NCI-H526 treated with DMSO at 0.1 percent for 48 hours (cell line): ENCODE data around the gene GPA33.

ENCODE experiments used
- DNase-seq: peaks from one replicate; lab custom pipeline; 2025; lab: John Stamatoyannopoulos, UW

Gene GPA33

DNA sequence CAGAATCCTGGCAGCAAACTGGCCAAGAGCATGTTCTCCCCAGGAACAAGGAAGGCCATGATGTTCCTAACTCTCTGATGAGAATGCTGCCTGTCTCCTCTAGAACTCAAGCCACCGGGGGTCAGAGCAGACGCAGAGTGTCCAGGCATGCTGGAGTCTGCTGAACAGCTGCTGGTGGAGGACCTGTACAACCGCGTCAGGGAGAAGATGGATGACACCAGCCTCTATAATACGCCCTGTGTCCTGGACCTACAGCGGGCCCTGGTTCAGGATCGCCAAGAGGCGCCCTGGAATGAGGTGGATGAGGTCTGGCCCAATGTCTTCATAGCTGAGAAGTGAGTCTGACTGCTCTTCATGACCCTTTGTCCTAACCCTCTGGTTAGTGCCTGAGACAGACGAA, 27.0 kb upstream of the GPA33 start:
- no peak for DNase-seq

DNA sequence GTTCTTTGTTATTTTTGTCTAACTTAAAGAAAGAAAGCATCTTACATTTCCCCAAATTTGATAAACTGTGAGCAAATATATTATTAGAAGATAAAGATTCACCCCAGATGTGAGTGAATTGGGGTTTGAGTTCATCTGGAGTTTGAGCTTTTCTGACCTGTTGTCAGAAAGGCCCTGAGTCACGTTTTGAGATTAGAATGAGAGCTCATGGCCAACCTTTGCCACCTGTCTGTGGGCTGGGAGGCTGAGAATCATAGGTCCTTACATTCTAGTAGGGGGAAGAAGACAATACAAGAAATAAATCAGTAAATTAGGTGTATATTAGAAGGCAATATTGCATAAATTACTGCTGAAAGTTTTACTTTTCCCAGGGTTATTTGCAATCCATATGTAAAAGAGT, 26.0 kb upstream of the GPA33 start:
- no peak for DNase-seq

- no peak for DNase-seq
Observed at GRCh38 chr1:167115655-167116054, 25.5 kb upstream of the GPA33 start.

DNA sequence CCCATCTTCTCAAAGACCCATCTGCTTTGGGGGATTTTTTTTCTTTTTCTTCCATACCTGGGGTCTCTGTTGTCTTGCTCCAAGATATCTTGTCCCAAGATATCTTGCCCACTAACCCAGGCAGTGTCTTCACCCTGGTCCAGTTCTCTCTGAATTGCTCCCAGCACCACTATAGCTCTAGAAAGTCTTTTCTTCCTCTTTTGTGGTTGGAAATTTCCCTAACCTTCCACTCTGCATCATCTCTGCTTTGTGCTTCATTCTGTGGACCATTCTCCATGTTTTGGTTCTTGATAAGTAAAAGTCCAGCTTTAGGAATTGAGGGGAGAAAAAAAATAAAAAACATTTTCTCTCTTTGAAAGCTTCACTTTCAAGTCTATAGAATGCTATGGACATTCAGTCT, 24.5 kb upstream of the GPA33 start:
- no peak for DNase-seq

DNA sequence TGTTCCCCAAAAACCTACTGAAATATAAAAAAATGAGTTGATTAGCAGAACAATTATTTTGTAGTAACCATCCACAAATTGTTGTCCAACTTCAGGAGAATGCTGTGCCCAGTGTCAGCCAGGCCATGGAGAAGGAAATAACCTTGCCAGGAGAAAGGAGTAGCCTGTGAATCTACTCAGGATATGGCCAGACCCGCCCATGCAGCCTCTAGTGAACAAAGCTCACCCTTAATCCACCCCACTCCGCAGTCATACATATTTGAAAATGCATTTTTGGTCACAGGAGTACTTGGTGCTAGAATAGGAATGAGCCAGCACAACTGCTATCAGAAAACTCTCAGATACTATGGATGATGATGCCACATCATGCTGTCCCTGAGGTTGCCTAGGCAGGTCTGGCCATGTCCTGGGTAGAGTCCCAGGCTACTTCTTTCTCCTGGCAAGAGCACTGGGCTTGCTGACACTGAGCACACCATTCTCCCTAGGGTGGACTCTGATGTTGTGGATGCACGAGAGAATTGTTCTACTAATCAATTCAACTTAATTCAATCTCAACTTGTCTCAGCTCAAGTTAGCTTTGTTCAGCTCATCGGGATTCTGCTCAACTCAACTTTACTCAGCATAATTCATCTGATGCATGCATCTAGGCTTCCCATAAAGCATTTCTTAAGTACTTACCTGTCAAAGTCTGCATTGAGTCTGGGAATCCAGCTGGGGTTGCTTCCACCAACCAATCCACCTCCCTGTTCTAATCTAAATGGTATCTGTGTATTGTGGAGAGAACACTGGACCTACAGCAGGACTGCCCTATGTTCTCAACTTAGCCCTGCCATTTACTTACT, 21.9 kb upstream of the GPA33 start:
- DNase-seq: no peak

GRCh38 chr1:167110586-167110985, 20.4 kb upstream of the GPA33 start:
- DNase-seq: no peak

DNA sequence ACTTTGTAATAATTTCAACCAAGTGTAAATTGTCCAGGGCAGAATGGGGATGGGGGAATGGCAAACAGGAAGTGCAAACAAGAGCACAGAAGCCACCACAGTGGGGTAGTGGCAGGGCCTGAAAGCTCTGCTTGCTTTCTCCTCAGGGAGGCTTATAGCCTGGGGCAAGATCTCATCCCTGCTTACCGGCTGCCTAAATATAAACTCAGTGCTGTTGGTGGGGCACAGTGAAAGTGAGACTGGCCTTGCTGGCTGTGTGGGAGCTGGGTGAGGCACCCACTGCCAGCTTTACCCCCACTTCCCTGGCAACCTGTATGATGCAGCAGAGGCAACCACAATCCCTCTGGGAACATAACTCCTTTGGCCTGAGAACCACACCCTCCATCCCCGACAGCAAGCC, 18.9 kb upstream of the GPA33 start:
- DNase-seq: peak; percentile 58

- no peak for DNase-seq
Observed at GRCh38 chr1:167107456-167107855, 17.3 kb upstream of the GPA33 start.

GRCh38 chr1:167106119-167106461, 15.9 kb upstream of the GPA33 start:
- peak; percentile 34 for DNase-seq

DNA sequence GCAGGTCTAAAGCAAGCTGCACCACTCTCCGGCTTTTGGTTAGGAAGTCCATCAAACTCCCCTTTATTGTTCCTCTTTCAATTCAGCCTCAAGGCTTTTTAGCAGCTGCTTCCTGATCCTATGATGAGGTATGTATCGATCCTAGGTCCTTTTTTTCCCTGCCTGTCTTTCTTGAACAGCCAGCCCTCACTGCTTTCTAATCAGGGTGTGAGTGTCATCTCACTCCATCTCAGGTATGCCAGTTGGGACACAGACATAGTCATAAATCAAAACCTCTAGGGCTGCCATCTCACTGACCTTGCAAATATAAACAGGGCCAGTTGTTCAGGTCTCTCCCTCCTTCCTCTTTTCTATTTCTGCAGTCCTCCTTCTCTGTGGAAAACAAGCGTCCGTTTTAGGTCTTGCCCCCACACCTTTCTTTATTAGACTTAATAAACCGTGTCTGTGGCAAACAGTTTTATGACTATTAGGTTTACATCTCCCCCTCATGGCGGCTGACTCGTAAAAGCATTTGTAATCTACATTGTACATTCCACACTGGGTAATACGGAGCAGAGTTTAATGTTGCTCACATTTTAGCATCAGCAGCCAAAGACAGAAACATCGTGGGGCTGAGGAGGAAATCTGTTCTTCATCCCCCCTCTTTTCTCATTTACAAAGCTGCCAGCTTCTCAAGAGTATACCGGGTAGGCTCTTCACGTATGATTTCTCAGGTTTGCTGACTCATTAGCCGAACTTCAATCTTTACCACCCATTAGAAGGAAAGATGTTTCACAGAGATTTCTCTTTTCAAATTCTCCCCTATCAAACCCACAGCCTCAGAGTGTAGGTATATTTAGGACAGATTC, 15.3 kb upstream of the GPA33 start:
- DNase-seq: peak; percentile 60

DNA sequence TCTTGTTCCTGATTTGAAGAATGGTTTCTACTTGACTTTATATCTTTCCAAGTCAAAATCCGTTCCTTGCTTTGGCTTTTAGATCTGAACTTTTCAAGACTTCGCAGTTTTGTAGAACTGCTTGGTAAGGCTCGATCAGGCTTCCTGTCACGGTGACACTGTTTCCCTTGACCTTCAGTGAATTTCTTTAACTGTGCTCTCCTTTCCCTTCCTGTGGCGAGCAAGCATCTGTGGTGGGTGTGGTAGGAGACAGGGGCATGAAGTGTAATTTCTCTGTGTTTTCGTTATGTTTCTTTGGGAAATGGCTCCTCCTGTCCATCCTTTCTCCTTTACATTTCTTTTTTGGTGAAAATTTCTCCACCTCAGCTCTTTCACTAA, 14.1 kb upstream of the GPA33 start:
- no peak for DNase-seq

GRCh38 chr1:167102906-167103573, 12.9 kb upstream of the GPA33 start:
- DNase-seq: no peak

DNA sequence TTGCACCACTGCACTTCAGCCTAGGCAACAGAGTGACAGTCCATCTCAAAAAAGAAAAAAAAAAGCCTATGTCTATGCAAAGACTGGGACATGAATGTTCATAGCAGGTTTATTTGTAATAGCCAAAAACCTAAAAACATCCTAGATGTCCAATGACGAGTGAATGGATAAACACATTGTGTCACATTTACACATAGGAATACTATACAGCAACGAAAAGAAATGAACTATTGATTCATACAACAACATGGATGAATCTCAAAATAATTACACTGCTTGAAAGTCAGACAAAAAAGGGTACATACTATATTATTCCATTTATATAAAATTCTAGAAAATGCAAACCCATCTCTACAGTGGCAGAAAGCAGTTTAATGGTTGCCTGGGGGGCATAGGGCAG, 11.6 kb upstream of the GPA33 start:
- no peak for DNase-seq

DNA sequence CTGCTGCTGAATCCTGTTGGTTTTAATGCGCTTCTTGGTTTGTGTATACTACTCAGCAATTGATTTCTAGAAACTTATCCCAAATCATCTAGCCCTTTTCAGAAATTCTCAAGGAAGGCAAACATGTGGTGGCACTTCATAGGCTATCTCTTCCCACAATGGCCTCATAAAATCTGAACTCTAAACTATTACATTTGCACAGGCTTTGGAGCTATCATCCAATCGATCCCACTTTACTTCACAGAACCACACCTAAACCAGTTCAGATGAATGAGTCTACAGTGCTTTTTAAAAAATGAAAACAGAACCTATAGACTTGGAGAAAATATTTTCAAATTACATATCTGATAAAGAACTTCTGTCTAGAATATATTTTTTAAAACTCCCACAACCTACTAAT, 10.6 kb upstream of the GPA33 start:
- DNase-seq: no peak

DNA sequence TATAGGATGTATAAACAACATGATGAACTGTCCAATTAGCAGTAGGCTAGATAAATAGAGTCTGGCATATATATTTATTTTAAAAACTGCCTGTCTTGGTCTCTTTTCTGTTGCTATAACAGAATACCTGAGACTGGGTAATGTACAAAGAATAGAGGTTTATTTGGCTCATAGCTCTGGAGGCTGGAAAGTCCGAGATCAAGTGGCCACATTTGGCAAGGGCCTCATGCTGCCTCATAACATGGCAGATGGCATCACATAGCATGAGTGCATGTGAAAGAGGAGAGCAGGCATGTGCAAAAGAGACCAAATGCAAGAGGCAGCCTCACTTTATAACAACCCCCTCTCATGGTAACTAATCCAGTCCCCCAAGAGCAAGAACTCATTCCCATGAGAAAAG, 9.7 kb upstream of the GPA33 start:
- DNase-seq: no peak

- no peak for DNase-seq
Observed at GRCh38 chr1:167095368-167095767, 5.2 kb upstream of the GPA33 start.

GRCh38 chr1:167094690-167095089, 4.5 kb upstream of the GPA33 start:
- DNase-seq: no peak

DNA sequence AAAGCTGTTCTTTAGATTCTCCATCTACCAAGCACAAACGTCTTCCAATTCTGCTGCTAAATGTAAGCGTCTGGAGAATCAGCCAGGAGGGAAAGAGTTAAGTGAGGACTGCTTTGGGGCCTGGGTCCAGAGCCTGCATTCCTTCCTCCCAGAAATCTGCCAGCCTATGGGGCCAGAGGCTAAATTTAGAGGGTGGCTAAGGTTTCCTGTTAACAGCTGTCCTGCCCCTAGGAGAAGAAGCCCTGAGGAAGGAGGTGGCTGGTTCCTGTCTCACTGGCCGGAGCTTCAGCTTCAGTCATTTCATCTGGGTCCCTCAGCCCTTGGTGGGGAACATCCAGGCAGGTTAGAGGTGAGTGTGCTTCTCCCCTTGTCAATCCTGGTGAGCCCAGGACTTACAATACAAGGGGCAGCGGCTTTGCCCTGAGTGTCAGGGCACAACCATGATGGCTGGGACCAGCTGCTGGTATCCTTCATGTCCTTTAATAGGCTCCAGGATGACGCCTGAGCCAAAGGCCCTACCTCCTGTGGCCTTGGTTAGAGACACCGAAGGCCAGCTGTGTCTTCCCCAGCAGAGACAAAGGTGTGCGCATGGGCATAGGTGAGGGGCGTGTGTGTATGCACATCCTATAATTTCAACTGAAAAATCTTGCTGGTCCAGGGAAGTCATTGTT, 3.8 kb upstream of the GPA33 start, which contains the start of gene STYXL2:
TSS of gene STYXL2 (plus strand) at position 230 of the 671 bp plus-strand sequence. CDS start 775 bp downstream, outside the sequence.
- no peak for DNase-seq

- DNase-seq: no peak
Observed at GRCh38 chr1:167092653-167093052, 2.5 kb upstream of the GPA33 start.

- DNase-seq: no peak
Observed at GRCh38 chr1:167089939-167090313, 251 bp downstream of the GPA33 start.

DNA sequence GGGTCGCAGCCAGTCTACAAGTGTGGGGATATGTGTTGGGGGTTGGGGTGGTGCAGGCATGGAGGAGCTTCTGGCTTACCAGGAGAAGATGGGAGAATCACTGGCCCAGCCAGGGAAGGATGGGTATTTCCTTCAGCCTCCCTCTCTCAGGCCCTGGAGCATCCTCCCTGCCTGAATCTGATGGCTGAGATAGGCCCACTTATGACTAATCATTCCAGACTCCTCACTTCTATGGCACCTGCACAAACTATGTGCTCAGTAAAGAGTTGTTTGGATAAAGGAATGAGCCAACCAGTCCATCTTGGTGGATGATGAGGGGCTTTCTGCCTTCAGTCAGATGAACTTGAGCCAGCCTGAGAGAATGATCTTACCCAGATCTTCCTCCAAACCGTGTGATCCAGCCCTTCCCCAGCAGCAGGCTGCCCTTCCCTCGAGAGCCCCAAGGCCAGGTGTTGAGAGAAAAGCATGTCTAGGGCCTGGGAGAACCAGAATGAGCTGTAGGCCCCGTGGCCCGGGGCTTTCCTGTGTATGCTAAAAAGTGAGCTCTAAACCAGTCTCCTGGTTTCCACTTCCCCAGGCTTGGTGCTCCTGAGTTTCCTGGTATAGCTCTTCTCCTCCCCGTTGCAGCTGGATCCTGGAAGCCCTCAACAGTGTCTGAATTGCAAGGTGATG, 1.3 kb downstream of the GPA33 start:
- no peak for DNase-seq

DNA sequence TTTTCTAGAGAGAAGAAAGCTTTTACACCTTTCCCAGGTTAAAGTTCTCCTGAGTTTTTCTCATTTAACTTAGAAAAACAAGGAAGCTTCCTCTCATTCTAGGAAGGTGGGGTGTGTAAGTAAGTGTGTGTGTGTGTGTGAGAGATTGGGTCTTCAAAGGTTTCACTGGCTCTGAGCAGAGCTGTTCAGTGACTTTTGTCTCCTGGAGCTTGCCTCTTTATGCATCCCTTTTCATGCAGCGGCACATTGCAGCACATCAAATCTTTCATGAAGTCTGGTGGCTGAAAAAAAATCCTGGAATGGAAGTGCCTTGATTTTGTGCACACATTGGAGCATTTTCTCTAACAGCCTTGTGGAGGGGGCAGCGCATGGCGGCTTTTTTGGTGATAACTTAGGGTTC, 3.4 kb downstream of the GPA33 start:
- no peak for DNase-seq
